Calu3 (cell line): ENCODE data around the gene TRMT2A. TPM values are rescaled to one million over a fixed set of nuclear protein-coding genes. Genes with fewer than 3 reads are reported as not detected.

Experiments used
- BruUV-seq: library from RNA; stranded (reverse); fragments of 400-500 nt; replicated peaks from 2 replicates; lab custom pipeline; 2021; lab: Mats Ljungman, UMichigan
- CTCF ChIA-PET: fragments of 300-600 bp; sonication (Branson Sonifier 250); formaldehyde crosslinking; loops from one replicate; lab custom pipeline; 2022; ENCODE audit warnings: antibody characterized with exemption; lab: Charles Lee
- DNase-seq: peaks from one replicate; pipeline ENCODE4 v3.0.0; 2022
- H3K27ac Mint-ChIP-seq: one replicate; pipeline ENCODE4 v1.8.0; 2022; ENCODE audit warnings: mixed read lengths; ENCODE audit not compliant: unreplicated experiment
- H3K27me3 Mint-ChIP-seq: one replicate; pipeline ENCODE4 v1.8.0; 2022; ENCODE audit warnings: mixed read lengths; ENCODE audit not compliant: unreplicated experiment
- H3K36me3 Mint-ChIP-seq: one replicate; pipeline ENCODE4 v1.8.0; 2022; ENCODE audit warnings: mild to moderate bottlenecking, moderate library complexity, mixed read lengths; ENCODE audit not compliant: insufficient read depth, unreplicated experiment
- H3K4me1 Mint-ChIP-seq: one replicate; pipeline ENCODE4 v1.8.0; 2022; ENCODE audit warnings: mild to moderate bottlenecking, low read depth, mixed read lengths; ENCODE audit not compliant: unreplicated experiment
- H3K4me3 Mint-ChIP-seq: one replicate; pipeline ENCODE4 v1.8.0; 2022; ENCODE audit warnings: mild to moderate bottlenecking, low read depth, moderate library complexity, mixed read lengths; ENCODE audit not compliant: unreplicated experiment
- H3K9me3 Mint-ChIP-seq: one replicate; pipeline ENCODE4 v1.8.0; 2022; ENCODE audit warnings: low read depth, mixed read lengths; ENCODE audit not compliant: unreplicated experiment
- intact Hi-C: fragments of 100-400 bp; cut with micrococcal nuclease; formaldehyde crosslinking; loops from one replicate; pipeline ENCODE4 v1.10.0; 2022; ENCODE audit not compliant: unreplicated experiment
- total RNA-seq: library from RNA; stranded (reverse); gene quantifications from 2 replicates; pipeline ENCODE4 v1.2.3, GENCODE V29; 2022
- TF ChIP-seq, protein P1 (sequence below): fragments of 200-600 bp; IDR thresholded peaks from one replicate; pipeline ENCODE4 v1.8.0; 2022; ENCODE audit warnings: antibody characterized with exemption; ENCODE audit not compliant: unreplicated experiment

The TRMT2A gene
- total RNA-seq, 1 experiment from 2014 or later: 63.0 TPM

DNA sequence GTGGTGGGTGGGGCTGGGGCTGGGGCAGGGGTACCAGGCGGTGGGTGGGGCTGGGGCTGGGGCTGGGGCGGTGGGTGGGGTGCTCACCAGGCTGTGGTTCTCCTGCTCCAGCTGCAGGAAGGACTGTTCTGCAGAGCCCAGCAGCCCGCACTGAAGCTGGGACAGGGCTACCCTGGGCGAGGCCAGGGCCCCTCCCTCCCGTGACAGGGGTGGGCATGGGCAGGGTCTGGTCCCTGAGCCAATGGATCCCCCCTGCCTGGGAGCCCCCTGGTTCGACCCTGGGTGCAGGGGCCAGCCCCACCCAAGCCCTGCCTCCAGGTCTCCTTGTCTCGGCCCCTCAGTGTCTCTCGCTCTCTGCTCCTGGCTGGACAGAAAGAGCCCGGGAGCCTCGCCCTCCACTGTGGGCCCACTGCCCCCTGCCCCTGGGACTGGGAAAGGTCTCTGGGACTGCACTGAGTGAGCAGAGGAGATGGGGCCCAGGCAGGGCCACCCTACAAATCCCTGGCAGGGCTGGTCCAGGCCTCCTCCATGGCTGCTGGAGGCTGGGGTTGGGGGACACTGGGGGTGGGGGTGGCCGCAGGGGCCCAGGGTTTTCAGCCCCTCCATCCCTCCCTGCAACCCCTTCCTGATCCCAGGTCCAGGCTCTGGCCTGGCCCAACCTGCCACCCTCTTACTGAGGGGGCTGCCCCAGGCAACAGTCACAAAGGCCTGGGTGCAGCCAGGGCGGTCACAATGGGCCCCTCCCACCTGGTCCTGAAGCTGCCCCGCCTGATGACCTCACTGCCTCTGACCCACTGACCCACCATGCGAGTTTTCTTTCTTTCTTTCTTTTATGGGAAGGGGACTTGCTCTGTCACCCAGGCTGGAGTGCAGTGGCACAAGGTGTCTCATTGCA lies 33.6 kb upstream of the TRMT2A start, which contains the start of gene CCDC188:
CCDC188 (minus strand) TSS at position 675 of the 895 bp plus-strand sequence; CDS start at position 606, 69 bp downstream.
- TF ChIP-seq, protein P1, sequence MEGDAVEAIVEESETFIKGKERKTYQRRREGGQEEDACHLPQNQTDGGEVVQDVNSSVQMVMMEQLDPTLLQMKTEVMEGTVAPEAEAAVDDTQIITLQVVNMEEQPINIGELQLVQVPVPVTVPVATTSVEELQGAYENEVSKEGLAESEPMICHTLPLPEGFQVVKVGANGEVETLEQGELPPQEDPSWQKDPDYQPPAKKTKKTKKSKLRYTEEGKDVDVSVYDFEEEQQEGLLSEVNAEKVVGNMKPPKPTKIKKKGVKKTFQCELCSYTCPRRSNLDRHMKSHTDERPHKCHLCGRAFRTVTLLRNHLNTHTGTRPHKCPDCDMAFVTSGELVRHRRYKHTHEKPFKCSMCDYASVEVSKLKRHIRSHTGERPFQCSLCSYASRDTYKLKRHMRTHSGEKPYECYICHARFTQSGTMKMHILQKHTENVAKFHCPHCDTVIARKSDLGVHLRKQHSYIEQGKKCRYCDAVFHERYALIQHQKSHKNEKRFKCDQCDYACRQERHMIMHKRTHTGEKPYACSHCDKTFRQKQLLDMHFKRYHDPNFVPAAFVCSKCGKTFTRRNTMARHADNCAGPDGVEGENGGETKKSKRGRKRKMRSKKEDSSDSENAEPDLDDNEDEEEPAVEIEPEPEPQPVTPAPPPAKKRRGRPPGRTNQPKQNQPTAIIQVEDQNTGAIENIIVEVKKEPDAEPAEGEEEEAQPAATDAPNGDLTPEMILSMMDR: no peak
- BruUV-seq: no TSS peak
- H3K4me3 Mint-ChIP-seq: no peak within 1 kb of the TSS
- no peak within 1 kb of the TSS for H3K27ac Mint-ChIP-seq
- CTCF ChIA-PET: interaction anchor here (0.6 kb wide), 1 partner anchor 135 kb away, joined by 4 read pairs; no protein-coding TSS in a partner anchor
- DNase-seq: no peak
- no peaks in the 10 kb centered on the region for H3K9me3 Mint-ChIP-seq
- no peaks in the 10 kb centered on the region for H3K4me1 Mint-ChIP-seq
- peaks cover 21% of the 10 kb centered on the region for H3K27me3 Mint-ChIP-seq
- H3K36me3 Mint-ChIP-seq: peaks cover 18% of the 10 kb centered on the region
- intact Hi-C loops: no loop called here

DNA sequence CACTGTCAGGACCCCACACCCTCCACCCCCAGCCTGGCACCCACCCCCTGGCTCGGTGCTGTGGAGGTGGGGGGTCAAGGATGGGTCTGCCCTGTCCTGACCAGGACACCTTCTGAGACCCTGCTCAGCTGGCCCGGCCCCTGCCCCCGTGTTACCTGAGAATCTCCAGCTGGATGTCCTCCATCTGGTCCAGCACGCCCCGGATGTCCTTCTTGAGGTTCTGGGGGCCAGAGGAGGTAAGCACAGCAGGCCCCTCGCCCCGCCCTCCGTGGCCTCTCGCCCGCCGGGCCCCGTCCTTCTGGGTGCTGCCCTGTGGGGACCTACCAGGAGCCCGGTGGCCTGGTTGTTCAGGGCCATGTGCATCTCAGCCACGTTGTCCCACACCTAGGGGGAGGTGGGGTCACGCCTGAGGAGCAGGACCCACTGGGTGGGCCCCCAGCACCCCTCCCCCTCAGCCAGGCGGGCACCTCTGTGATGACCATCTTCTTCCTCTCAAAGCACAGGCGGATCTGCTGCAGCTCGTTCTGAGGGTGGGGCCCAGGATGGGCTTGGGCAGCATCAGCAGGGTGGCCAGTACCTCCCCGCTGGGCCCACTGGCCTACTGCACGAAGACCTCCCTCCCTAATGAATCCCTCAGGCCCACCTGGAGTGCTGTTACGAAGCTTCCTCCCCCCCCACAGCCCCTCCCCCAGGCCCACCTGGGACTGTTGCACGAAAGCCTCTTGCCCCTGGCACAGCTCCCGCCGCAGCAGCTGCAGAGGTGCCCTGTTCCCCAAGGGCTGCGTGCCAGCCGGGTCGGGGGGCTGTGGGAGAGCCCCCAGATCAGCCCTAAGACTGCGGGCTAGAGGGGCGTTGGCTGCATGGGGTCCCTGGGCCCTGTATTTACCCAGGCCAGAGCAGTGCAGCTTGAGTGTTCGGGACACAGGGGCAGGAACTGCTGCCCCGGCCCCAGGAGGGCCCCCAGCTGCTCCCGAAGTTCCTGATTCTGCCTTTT lies 32.5 kb upstream of the TRMT2A start:
- intact Hi-C loops: no loop called here
- peaks cover 16% of the 10 kb centered on the region for H3K27me3 Mint-ChIP-seq
- TF ChIP-seq, protein P1: no peak
- CTCF ChIA-PET: no interaction called here
- DNase-seq: no peak
- H3K4me3 Mint-ChIP-seq: no peak overlapping the region
- no peaks in the 10 kb centered on the region for H3K9me3 Mint-ChIP-seq
- H3K27ac Mint-ChIP-seq: no peak overlapping the region
- H3K4me1 Mint-ChIP-seq: no peaks in the 10 kb centered on the region
- no TSS peak for BruUV-seq
- H3K36me3 Mint-ChIP-seq: peaks cover 16% of the 10 kb centered on the region

DNA sequence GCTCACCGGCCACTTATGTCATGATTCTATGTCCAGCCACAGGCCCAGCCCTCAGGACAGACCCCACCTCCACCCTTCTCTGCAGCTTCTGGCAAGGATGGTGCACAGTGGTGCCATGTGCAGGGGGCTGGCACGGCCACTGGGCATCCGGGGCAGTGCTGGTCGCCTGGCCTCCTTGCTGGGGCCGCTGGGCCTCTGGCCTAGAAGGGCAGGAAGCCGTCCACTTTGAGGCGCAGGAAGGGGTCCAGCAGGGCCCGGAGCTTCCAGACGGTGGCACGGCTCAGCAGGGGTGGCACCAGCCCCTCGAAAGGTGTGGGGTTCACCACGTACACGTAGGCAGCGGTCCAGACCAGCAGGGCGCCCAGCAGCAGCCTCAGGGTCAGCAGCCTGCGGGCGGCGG lies 31.4 kb upstream of the TRMT2A start:
- Mint-ChIP-seq H3K27ac (no peak overlapping the region), H3K36me3 (peaks cover 9% of the 10 kb centered on the region), H3K4me3 (no peak overlapping the region), H3K9me3 (no peaks in the 10 kb centered on the region), H3K4me1 (no peaks in the 10 kb centered on the region), H3K27me3 (peaks cover 5% of the 10 kb centered on the region)
- CTCF ChIA-PET: interaction anchor here (1.3 kb wide), 1 partner anchor 9 kb away, joined by 3 read pairs; no protein-coding TSS in a partner anchor
- no TSS peak for BruUV-seq
- intact Hi-C loops: no loop called here
- TF ChIP-seq, protein P1: no peak
- no peak for DNase-seq
